Muscle of leg (tissue), 9 donors: ENCODE measurements around the gene MAGEA1. TPM values are rescaled to one million over a fixed set of nuclear protein-coding genes. Genes with fewer than 3 reads are reported as not detected.

Source experiments
- polyA plus RNA-seq, 8 donors: library from polyadenylated mRNA; unstranded; fragments of 120-200 nt; gene quantifications; one replicate each; pipeline versions ENCODE4 v1.2.1 to v1.2.3, GENCODE V29; 2013; ENCODE audit warnings: inconsistent platforms in 1 of 8, low replicate concordance in 1 of 8; ENCODE audit not compliant: insufficient read length in 8 of 8, insufficient read depth in 1 of 8
- total RNA-seq: library from RNA; stranded (reverse); fragments of 120-200 nt; gene quantifications from one replicate; pipeline ENCODE4 v1.2.4, GENCODE V29; 2013

Gene MAGEA1
- total and polyA plus RNA-seq, 9 donors, result not detected

Other genes with a start within 250 kb of the MAGEA1 start
- not detected for gene PNMA5, start 185.2 kb upstream of the MAGEA1 start, total RNA-seq
- gene PNMA5, start 185.2 kb upstream of the MAGEA1 start, polyA plus RNA-seq, result not detected
- gene PNMA3, start 122.8 kb upstream of the MAGEA1 start, total RNA-seq, result 1.2 TPM
- 1 to 10 TPM in 6 of 8 donors, under 1 TPM in 2; 0.76 to 4.3 (median 1.6) TPM for gene PNMA3, start 122.8 kb upstream of the MAGEA1 start, polyA plus RNA-seq
- 3.7 TPM for gene PNMA6A, start 106.8 kb upstream of the MAGEA1 start, total RNA-seq
- 1 to 10 TPM in 7 of 8 donors, under 1 TPM in 1; 0.86 to 4.1 (median 3.2) TPM for gene PNMA6A, start 106.8 kb upstream of the MAGEA1 start, polyA plus RNA-seq
- gene PNMA6F, start 142.5 kb downstream of the MAGEA1 start, total RNA-seq, result not detected
- not detected for gene PNMA6F, start 142.5 kb downstream of the MAGEA1 start, polyA plus RNA-seq
- gene ZNF275, start 154.9 kb downstream of the MAGEA1 start, total RNA-seq, result 5.6 TPM
- 10 to 100 TPM in 1 of 8 donors, 1 to 10 TPM in 7; 6.7 to 10.9 (median 8.6) TPM for gene ZNF275, start 154.9 kb downstream of the MAGEA1 start, polyA plus RNA-seq
- not detected for gene PNMA6E, start 222.1 kb downstream of the MAGEA1 start, total RNA-seq
- not detected for gene PNMA6E, start 222.1 kb downstream of the MAGEA1 start, polyA plus RNA-seq
- 0.62 TPM for gene ZFP92, start 232.2 kb downstream of the MAGEA1 start, total RNA-seq
- 1 to 10 TPM in 2 of 8 donors, under 1 TPM in 6; 0.72 to 1.1 (median 0.89) TPM for gene ZFP92, start 232.2 kb downstream of the MAGEA1 start, polyA plus RNA-seq